ENCODE results near the gene ADARB1.

Gene ADARB1

GRCh38 chr21:45073301-45074047 is 906 bp upstream of the ADARB1 start:
- H3K27ac ChIP-seq = peak overlapping the region; percentile 95
- TF ChIP-seq ZFX (IDR thresholded peaks at IDR 0.05; ENCODE audit: borderline replicate concordance) = no peak
- TF ChIP-seq CTCF (IDR thresholded peaks at IDR 0.05) = no peak

- TF ChIP-seq ZFX (IDR thresholded peaks at IDR 0.05; ENCODE audit: borderline replicate concordance) = no peak
- no peak for TF ChIP-seq CTCF (IDR thresholded peaks at IDR 0.05)
- peak overlapping the region; percentile 95 for H3K27ac ChIP-seq
Measured at GRCh38 chr21:45074818-45075595, 627 bp downstream of the ADARB1 start.

DNA sequence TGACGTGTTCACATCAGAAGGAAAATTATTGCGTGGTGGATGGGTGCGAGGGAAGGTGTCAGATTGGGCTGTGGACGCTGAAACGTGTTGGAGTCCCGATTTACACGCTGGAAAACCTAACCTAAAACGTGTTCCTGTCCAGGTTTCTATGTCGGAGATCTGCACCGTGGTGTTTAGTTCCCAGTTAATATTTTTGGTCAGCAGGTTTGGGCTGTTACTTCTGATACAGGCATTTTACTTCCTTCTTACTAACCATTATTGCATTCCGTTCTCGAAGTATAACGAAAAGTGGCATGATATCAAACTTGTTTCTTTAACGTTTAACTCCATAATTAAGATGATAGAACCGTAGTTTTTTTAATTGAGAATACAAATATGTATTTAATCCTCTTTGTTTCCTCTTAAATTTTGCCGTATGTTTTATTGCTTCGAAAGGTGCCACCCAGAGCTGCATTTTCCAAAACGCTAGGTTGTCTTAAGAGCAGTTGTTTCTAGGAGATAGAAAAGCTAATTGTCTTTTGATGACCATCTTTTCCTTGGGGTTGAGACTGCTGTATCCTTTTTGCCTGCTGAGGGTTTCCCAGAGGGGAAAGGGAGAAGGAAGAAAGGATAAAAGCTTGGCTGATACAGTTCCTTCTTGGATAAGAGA is 1.3 kb downstream of the ADARB1 start:
- TF ChIP-seq CTCF (IDR thresholded peaks at IDR 0.05) (no peak), ZFX (IDR thresholded peaks at IDR 0.05; ENCODE audit: borderline replicate concordance) (no peak)
- H3K27ac ChIP-seq = no peak overlapping the region

GRCh38 chr21:45076245-45076711 is 1.9 kb downstream of the ADARB1 start:
- no peak overlapping the region for H3K27ac ChIP-seq
- no peak for TF ChIP-seq CTCF (IDR thresholded peaks at IDR 0.05)
- TF ChIP-seq ZFX (IDR thresholded peaks at IDR 0.05; ENCODE audit: borderline replicate concordance) = no peak

GRCh38 chr21:45078371-45078770 is 4.0 kb downstream of the ADARB1 start:
- no peak for TF ChIP-seq ZFX (IDR thresholded peaks at IDR 0.05; ENCODE audit: borderline replicate concordance)
- TF ChIP-seq CTCF (IDR thresholded peaks at IDR 0.05) = no peak
- H3K27ac ChIP-seq = no peak overlapping the region

GRCh38 chr21:45078877-45079281 is 4.5 kb downstream of the ADARB1 start:
- no peak overlapping the region for H3K27ac ChIP-seq

More at GRCh38 chr21:45078877-45079281, 4.5 kb downstream of the ADARB1 start:
- no peak for TF ChIP-seq CTCF (IDR thresholded peaks at IDR 0.05)

Measured in 22Rv1 (cell line).